ENCODE measurements around the gene SRPRA.

Gene SRPRA

GRCh38 chr11:126214441-126214840 is 54.3 kb downstream of the SRPRA start:
- Histone ChIP-seq H3K4me3 (ENCODE audit: low read depth in 1 of 2, low read length in 2 of 2) (no peak overlapping the region), H3K4me1 (ENCODE audit: insufficient read depth, low read length) (peaks cover 33% of the 10 kb centered on the region), H4K20me1 (ENCODE audit: insufficient read depth, low read length) (no peaks in the 10 kb centered on the region; the same call in 1 of the 2 replicates), H3K9ac (ENCODE audit: low read depth, low read length) (no peak overlapping the region), H3K4me2 (ENCODE audit: insufficient read depth, low read length) (no peak overlapping the region), H3K27ac (ENCODE audit: low read length) (no peak overlapping the region), H3K36me3 (ENCODE audit: insufficient read depth, low read length) (peaks cover 7% of the 10 kb centered on the region), H2AFZ (ENCODE audit: low read depth, low read length) (no peak overlapping the region), H3K9me3 (ENCODE audit: insufficient read depth, low read length, severe bottlenecking) (no peaks in the 10 kb centered on the region), H3K27me3 (ENCODE audit: insufficient read depth, low read length, poor library complexity) (no peaks in the 10 kb centered on the region), H3K79me2 (ENCODE audit: insufficient read depth, low read length) (peaks cover 91% of the 10 kb centered on the region)
- ATAC-seq (ENCODE audit: insufficient read depth, low read depth) (no peak), DNase-seq (no peak)
- TF ChIP-seq CTCF (IDR thresholded peaks at IDR 0.05; ENCODE audit: borderline replicate concordance, extremely low read depth, low read length, poor library complexity, severe bottlenecking) (no peak), EZH2 (IDR thresholded peaks at IDR 0.05; ENCODE audit: borderline replicate concordance, low read depth, low read length, severe bottlenecking) (no peak)

Measured in DND-41 (cell line).